Stimulated activated CD8-positive, alpha-beta memory T cell treated with anti-CD3 and anti-CD28 coated beads, Interleukin-15, amount 100 ng/mL, for 48 hours (primary cell): ENCODE measurements around the gene RUSC2.
"Not testable (repeated sequence)": the region's sequence is repeated elsewhere in the genome, so short reads cannot be mapped to it uniquely, and the experiment has no call there.

ENCODE experiments used
- DNase-seq, 2 donors: peaks; one replicate each; pipeline ENCODE4 v3.0.0-alpha.2; 2020; ENCODE audit warnings: low read depth in 2 of 2

The RUSC2 gene

DNA sequence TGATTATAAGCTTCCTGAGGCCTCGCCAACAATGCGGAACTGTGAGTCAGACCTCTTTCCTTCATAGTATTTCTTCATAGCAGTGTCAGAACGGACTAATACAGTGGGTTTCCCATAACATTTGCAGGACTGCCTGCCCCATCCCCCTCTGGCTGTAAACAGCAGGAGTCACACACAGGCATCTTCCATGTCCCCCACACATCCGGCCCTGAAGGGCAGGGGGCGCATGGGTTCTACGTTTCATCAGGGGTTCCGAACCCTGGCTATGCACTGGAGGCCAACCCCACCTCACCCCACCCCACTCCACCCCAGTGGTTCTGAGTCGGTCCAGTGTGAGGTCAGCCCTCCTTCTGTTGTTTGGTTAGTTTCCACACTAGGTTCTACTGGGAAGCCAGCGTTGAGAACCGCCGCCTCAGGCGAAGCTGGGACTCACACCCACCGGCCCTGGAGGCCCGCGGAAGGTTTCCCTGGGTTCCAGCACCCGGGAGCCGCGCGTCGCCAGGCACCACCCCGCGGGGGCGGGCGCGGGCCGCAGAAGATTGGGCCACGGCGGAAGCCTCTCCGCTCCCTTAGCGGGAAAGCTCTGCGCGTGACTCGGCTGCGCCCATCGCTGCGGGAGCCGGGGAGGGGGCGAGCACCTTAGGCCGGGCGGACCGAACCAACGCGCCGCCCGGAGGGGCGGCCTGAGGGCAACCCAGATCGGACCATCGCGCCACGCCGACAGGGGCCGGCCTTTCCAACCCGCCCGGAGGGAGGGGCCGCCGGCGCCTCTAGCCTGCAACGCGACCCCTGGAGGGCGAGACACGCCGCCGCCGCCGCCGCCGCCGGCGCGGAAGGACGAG, at the start of gene RUSC2:
Gene RUSC2, plus strand, starts transcription at position 799 of the 842 bp plus-strand sequence. CDS start 56,411 bp downstream, outside the sequence.
- DNase-seq, result peak; percentile 39 to 43

DNA sequence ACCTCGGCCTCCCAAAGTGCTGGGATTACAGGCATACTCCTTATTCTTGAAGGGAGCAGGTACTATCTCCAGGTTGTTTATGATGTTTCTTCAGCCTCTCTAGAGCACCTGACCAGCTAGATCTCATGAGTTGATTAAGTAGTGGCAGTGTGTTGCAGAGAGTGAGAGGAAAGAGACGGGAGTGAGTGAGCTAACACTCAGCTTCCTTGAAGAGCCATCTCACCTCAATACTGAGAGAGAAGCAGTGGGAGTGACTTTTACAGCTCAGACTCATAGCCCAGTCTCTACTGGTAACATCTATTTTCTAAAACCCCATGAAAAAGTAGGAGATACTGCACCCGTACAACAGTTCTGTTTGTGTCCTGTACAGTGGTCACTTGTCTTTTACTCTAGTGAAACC, 43.9 kb upstream of the RUSC2 start:
- DNase-seq, result no peak

- no peak for DNase-seq
These were observed 41.4 kb upstream of the RUSC2 start for GRCh38 chr9:35448496-35448895.

- DNase-seq, result no peak
These were observed 37.4 kb upstream of the RUSC2 start for GRCh38 chr9:35452481-35452880.

GRCh38 chr9:35453786-35454185, 36.1 kb upstream of the RUSC2 start:
- DNase-seq, result no peak

DNA sequence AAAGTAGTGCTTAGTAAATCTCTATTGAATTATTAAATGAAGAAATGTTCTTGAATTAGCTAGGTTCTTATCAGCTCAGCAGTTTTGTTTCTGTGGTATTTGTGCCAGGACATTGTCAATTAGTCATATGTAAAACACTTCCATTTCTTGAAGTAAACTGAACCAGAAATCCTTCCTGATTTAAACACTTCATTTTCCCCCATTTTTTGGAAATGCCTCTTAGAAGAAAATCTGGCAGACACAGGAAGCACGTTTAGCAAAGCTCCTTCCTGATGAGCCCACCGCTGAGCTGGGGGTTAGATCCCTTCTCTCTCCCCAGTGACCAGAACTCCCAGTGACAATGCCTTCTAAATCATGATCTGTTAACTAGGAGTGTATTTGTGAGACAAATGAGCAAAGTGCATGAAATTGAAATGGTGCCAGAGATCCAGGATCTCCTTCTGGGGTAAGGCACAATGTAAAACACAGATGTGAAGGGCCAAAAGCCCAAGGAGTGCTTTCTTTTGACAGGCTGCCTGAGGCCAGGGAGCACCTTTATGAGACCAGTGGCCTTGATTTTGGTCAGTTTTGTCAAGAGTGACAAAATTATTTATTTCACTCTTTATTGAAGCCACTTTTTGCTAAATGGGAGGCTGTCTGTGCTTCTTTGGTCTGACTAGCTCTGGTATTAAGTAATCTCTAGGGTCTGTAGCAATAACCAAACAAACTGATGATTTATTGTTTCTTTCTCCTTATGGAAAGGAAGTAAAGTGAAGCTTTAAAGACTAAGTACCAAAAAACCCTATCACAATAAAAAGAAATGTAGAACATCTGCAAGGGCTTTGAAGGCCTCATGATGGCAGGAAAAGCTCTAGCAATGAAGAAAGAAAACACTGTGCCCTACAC, 25.5 kb upstream of the RUSC2 start:
- no peak for DNase-seq

GRCh38 chr9:35470340-35470739, 19.6 kb upstream of the RUSC2 start:
- DNase-seq, result no peak

GRCh38 chr9:35470894-35471293, 19.0 kb upstream of the RUSC2 start:
- DNase-seq, result no peak

- DNase-seq, result no peak
These were observed 13.3 kb upstream of the RUSC2 start for GRCh38 chr9:35476596-35476995.

DNA sequence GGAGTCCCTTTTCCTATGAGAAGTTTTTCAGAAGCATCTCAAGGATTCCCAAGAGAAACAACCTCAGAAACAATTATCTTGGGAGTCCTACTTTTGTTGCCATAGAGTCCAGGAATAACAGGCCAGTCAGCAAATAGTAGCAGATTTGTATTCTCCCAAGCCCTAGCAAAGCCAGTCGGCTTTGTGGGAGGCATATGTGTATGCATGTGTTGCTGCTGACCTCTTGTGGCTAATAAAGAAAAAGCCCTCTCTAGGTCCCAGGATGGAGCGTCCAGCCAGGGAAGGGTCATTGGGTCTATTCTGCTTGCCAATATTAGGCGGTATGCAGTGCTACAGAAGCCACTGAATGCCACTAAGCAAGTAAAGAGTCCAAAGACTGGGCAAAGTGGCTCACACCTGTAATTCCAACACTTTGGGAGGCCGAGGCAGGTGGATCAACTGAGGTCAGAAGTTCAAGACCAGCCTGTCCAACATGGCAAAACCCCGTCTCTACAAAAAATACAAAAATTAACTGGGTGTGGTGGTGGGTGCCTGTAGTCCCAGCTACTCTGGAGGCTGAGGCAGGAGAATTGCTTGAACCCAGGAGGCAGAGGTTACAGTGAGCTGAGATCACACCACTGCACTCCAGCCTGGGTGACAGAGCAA, 12.6 kb upstream of the RUSC2 start:
- peak in 1 of 2 donors; percentile 7 for DNase-seq

GRCh38 chr9:35478871-35479270, 11.0 kb upstream of the RUSC2 start:
- no peak for DNase-seq

DNA sequence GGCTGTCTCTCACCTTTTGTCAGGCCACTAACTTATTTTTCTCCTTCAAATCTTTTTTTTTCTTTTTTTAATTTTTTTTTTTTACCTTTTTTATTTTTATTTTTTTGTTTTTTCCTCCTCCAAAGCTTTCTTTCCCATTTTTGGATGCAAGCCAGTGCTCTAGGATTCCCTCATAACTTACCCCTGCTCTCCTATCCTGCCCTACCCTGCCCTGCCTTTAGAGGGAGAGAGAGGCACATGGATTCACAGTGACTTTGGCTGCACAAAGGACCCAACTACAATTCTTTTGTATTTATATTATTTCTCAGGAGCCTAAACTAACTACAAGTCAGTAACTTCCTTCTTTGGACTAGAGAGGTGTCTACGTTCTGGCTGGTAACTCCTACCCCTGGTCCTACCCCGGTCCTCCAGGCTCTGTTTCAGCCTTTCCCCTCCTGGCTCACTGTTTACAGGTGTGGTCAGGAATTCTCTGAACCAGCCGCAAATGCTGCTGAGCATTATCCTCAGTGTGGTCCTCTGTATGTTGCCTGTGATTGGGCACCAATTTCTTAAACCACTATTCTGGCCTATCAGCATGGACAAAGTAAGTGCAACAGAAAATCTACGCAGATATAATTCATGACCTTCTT, 8.4 kb upstream of the RUSC2 start:
- no peak for DNase-seq

DNA sequence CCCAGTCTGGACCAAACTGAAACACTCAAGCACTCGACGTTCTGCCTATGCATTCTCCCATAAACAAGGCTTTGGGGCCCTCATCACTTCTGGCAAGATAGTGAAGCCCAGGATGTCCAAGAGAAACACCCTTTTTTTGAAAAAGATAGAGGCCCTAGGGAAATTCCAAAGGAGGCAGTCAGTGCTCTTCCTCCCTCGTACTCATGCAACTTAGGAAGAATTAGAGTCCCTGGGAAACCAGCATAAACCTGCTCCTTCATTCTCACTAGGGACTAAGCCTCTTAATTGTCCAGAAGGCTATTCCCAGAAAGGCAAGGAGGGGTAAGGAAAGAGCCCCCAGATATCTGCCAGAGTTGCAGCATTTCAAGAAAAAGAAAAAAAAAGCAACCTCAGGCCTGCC, 7.8 kb upstream of the RUSC2 start:
- no peak for DNase-seq

DNA sequence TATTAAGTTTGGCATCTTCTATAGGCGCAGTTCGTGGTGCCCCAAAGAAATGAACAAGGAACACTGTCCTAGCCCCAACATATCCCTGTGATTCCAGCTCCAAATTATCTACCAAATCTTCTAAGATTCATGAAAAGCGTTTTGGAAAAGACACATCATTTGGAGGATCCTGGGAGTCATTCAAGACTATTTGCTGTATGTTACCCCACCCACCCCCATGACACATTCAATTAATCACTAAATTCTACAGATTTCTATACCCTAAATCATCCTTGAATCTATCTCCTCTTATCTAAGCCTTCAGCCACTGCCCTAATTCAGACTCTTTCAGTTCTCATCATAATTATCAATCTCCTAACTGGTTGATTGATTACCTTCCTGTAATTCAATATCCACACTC, 5.5 kb upstream of the RUSC2 start:
- no peak for DNase-seq

DNA sequence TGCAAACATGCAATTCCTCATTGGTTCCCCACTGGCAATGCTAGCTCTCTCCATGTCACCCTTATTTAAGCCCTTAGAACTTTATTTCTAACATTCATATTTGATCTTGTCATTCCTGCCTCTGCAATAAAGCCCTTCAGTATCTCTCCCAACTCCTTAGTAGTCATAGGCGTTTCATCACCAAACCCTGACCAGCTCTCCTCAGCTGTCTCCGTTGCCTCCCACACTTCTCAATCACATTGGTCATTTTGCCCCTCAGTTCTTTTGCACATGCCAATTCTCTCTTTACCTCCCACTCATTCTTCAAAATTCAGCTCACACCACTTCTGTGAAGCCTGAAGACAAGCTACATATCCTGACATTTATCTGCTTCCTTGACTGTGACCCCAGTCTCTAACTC, 2.8 kb upstream of the RUSC2 start:
- no peak for DNase-seq

DNA sequence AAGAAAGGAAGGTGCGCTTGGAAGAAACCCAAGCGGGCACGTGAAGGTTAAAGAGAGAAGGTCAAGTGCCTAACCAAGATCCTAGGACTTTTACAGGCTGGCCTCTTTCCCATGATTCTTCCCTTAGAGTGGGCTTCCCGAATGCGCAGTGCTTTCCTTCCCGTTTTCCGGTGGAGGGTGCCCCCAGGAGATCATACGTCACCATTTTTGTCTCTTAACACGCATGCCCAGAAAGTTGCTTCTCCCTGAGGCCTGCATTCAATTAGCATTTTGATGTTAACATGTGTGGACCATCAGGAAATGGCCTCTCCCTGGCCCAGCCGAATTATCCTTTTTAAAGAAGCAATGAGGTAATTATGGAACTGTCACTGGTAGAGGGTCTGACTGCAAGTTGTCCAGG, 1.9 kb upstream of the RUSC2 start:
- DNase-seq, result no peak

DNA sequence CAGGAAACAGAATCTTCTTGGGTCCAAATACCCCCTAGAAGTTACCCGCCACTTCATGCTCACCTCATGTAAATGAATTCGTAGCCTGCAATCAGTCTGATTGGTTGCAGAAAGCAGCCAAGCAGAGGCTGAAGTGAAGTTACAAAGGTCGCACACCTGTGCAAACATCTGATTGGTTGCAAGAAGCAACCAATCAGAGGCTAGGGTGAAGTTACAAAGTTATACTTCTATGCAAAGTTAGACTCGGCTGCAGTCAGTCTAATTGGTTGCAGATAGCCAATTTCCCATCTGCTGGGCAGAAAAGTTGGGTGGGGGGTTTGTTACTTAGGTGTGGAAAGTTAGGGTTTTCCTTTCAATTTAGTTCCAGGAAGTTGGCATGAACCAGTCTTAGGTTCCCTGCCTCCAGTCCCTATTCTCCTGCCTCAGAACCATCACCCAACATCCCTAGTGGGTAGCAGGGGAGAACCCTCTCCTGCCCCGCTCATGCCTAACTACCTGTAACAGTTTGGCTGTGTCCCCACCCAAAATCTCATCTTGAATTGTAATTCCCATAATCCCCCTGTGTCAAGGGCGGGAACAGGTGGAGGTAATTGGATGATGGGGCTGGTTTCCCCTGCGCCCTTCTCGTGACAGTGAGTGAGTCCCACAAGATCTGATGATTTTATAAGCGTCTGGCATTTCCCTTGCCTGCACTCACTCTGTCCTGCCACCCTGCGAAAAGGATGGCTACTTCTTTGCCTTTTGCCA, 1.2 kb upstream of the RUSC2 start:
- no peak for DNase-seq

DNA sequence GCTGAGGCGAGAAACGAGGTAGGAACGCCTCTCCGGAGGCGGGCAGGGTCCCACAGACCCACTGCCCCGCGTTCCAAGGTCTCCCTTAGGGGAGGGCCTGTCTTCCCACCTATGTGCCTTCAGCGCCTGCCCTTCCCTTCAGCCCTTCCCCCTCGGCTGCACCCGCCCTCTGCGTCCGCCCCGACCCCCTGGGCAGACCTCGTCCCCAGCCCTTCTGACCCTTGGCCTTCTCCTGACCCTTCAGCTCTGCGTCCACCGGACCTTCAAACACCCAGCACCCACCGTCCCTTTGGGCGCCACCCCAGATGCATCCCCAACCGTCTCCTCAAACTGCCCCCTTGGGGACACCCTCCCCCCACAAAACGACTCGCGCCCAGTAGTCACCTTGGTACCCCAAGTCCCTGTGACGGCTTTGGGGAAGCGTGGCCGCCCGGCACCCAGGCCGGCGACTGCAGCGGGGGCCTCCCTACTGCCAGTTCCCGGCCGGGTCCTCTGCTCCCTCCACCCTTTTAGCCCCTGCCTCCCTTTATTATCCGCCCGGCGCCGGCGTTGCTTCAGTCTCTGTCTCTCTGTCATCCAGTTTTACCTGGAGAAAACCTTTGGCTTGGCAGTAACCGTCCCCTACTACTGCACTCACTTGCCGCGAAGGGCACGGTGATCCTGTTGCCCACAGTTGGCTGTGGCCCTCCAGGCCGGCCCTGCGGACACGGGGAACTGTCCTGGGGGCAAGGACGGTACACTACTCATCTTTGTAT, 421 bp downstream of the RUSC2 start:
- no peak for DNase-seq

DNA sequence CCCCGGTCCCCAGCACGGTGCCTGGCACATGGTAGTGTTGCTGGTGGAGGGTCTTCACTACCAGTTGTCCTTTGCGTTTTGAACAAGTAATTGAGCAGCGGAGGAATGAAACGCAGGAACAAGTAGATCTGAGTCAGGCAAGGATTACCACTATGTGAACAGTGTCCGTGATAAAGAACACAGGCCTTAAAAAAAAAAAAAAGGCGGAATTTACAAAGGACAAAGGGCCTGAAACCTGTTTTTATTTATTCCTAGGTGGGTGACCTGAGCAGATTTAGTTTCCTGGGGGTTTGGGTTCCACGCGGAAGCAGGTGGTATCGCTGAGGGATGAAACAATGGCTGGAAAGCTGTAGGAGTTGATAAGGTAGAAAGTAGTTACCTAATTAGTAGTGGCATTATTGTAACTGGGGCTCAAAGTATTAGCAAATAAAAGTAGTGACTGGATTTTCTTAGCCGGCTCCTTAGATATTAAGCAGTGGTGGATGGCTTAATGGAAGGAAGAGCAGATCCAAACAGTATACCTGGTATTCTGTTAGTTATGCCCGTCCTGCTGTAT, 1.1 kb downstream of the RUSC2 start:
- no peak for DNase-seq

DNA sequence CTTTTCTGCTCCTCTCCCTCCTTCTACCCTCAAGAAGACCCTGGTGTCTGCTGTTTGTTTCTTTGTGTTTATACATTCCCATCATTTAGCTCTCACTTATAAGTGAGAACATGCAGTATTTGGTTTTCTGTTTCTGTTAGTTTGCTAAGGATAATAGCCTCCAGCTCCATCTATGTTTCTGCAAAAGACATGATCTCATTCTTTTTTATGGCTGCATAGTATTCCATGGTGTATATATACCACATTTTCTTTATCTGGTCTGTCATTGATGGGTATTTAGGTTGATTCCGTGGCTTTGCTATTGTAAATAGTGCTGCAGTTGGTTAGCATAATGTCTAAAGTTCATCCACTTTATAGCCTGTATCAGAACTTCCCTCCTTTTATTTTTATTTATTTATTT, 3.2 kb downstream of the RUSC2 start:
- DNase-seq, result not testable (repeated sequence)
